Caki2 (cell line): ENCODE results near the gene THBD. TPM values are rescaled to one million over a fixed set of nuclear protein-coding genes. Genes with fewer than 3 reads are reported as not detected.

Experiments used
- DNase-seq: peaks from one replicate; pipeline ENCODE4 v3.0.0-alpha.2; 2015; ENCODE audit warnings: low read depth
- in situ Hi-C: cut with HindIII; loops from 2 replicates; pipeline ENCODE4 v1.10.0; 2016; ENCODE audit warnings: low sequenced_read_pairs, low pct_unique_long_range_greater_than_20kb, mixed read lengths
- total RNA-seq: library from RNA; depleted of rRNA; stranded (reverse); fragments of >200 nt; shearing (Covaris generic); gene quantifications from 2 replicates; pipeline ENCODE4 v1.2.3, GENCODE V29; 2014; ENCODE audit warnings: low replicate concordance

The THBD gene
- total RNA-seq, 1 experiment from 2014 or later, result 15.7 TPM

DNA sequence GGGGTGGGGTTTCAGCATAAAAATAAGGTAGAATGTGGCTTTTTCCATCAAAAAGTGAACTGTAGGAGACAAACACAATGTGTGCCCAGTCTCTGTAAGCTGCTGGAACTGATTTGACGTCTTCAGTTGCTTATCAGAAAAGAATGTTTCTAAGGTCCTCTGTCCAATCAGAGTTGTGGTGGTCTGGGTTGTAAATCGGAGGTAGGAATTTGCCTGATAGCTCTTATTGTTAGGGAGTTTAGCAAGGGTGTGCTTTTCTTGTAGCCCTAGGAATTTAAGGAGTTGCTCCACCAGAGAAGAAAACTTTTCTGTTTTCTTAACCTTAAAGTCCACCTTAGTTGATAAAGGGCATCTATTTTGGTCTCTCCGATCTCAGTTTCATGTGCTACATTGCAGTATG lies 24.8 kb downstream of the THBD start:
- in situ Hi-C loops, result no loop called here
- DNase-seq, result no peak

DNA sequence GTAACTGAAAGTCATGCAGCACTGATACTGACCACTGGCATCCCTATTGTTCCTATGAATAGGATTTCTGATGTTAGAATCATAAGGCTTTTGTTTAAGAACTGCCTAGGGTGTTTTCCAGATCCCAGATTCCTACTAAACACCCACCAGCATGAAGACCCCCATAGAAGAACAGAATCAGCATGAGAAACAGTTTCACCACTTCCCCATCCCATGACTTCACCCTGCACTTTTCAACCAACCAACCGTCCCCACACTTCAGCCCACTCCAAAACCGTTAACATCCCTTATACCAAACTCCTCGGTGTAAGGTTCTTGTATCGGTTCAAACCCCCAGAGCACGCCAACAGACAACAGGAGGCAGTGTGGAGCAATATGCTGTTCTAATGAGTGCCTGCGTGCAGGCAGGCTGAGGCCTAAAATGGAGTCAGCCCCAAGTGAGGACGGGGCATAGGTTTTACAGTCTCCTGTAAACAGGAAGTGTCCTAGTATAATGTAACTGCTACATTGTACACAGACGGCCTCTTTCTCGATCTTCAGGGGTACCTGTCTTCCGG lies 25.8 kb downstream of the THBD start:
- no peak for DNase-seq
- in situ Hi-C loops, result no loop called here

DNA sequence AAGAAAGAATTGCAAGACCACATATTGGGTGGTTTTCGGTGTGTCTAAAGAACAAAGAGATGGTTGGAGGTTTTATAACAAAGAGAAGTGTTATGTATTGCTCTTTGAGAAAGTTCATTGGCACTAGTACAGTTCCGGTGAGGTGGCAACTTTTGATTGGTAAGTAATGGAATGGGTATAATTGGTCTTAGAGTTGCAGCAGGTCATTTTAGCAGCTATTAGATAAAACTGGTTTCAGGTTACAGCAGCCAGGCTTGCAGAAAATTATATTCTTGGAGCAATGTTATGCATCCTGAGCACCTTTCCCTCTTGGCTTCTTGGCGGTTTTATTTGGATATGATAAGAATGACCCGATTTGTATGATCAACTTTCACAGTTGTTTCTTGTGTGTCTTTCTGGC lies 26.6 kb downstream of the THBD start:
- in situ Hi-C loops, result no loop called here
- DNase-seq, result no peak

DNA sequence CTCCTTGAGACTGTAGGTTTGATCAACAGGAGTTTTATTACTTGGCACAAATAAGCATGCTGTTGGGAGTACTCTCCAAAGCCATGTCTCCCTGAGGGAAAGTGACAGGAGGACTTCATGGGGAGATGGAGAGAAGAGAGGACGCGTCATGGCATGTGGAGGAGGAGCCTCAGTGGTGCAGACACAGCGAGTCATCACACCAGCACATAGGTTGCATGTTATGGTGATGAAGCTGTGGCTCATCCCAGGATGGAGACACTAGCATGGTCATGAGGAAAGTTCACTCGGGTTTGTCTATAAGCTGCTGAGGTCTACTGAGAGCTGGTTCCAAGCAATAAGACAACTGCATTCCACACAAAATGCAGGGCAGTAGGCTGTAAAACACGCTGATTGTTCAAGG lies 27.5 kb downstream of the THBD start:
- in situ Hi-C loops, result no loop called here
- no peak for DNase-seq

DNA sequence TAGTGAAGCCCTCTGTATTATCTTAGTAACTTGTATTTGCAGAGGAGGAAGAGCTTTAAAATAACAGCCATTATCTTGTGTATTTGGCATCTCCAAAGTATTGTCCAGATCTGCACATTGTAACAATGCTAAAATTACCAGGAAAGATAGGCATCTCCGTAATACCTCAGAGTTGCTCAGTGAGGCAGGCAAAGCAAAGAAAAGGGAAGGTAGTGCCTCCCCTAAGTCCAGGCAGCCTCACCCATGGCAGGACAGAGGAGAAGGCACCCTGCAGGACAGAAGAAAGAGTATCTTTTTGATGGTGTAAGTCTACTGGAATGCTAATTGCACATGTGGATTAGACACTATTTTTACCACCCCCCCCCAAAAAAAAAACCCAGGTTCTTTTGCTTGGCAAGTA lies 27.9 kb downstream of the THBD start:
- in situ Hi-C loops, result no loop called here
- no peak for DNase-seq

DNA sequence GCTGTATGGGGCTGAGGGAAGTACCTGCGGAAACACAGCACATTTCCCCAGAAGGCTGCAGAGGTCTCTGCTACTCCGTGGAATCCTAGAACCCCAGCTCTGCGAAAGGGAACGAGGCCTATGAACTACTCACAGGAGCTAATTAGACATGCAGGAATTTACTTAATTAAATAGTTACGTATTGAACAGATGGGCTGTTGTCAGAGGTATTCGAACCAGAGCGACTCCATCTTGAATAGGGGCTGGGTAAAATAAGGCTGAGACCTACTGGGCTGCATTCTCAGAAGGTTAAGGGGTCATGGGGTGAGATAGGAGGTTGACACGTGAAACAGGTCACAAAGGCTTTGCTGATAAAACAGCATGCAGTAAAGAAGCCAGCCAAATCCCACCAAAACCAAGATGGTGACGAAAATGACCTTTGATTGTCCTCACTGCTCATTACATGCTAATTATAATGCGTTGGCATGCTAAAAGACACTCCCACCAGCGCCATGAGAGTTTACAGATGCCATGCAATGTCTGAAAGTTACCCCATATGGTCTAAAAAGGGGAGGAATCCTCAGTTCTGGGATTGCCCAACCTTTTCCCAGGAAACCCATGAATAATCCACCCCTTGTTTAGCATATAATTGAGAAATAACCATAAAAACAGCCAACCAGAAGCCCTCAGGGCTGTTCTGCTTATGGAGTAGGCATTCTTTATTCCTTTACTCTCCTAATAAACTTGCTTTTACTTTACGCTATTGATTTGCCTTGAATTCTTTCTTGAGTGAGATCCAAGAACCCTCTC lies 29.0 kb downstream of the THBD start:
- no peak for DNase-seq
- in situ Hi-C loops, result no loop called here

DNA sequence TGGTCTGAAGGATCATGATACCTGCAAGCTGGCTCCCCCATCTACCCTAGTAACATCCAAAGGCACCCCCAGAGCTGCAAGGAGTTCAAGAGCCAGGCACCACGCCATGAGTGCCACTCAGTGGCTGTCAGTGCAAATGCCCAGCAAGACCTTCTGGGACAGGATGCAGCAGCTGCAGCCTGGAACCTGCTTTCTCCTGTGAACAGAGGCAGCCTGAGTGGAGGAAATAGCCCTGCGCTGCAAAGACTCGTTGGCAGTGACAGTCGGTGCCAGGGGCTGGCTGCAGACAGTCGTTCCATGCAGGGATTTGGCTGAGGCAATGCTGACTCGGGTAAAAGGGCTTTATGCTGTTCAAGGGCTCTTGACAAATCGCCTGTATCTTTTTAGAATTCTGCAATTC lies 30.1 kb downstream of the THBD start:
- in situ Hi-C loops, result no loop called here
- no peak for DNase-seq

DNA sequence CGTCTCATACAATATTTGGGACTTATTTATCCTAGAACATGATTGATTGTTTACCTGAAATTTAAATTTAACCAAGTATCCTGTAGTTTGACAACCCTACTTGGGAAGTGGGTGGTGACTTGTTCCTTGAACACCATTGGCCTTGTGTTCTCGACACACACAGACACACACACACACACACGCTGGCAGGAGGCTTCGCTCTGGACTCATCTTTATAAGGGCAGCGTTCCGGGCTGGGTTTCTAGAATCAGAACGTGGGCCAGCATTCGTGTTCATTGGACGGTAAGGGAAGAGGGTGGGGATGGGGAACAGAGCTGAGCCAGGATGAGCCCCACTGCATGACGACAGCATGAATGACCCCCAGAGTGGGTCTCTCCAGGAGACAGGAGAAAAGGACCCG lies 30.5 kb downstream of the THBD start:
- in situ Hi-C loops, result no loop called here
- DNase-seq, result no peak

DNA sequence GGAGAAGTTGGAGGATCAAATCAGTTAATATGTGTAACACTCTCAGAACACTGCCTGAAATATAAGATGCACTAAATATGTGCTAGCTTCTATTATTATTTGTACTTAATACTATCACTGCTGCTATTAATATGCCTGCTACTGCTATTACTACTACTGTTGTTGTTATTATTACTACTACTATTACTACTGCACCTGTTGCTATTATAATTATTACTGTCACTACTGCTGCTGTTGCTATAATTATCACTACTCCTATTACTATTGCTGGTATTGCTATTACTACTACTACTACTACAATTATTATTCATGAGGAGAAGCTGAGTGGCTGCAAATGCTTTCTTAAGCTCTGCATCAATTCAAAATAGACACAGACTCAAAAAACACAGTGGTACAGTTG lies 31.0 kb downstream of the THBD start:
- DNase-seq, result no peak
- in situ Hi-C loops, result no loop called here

DNA sequence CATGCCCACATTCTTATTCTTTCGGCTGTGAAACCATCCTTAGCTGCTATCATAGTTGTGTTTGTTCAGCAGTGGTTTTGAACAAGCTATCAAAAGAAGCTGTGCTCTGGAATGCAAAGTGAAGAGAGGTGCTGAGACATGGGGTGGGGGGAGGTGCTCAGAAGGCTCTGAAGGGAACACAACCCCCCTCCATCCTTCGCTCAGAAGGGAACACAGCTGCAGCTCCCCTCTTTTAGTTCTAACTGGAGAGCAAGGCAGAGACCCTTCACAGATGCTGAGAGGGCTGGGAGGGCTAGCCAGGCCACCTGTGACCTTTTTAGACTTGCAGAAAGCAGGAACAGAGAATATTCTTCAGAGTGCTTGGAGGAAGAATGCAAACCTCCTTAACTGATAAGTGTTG lies 32.0 kb downstream of the THBD start:
- in situ Hi-C loops, result no loop called here
- DNase-seq, result no peak

DNA sequence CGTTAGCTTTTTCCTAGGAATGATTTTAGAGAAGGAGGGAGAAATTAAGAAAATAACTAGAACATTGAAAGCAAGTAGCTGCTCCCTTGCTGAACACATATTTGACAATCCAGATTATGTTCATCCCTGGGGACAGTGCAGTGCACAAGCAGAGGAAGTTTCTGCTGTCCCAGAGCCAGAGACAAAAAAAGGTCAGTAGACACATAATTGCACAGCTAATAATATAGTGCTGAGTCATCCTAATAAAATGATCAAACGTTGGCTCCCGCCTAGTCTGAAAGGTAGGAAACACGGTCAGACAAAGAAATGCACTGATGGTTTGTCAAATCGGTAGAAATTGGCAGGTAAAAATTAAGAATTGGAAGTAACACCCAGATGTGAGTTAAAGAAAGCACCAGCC lies 36.0 kb downstream of the THBD start:
- DNase-seq, result no peak
- in situ Hi-C loops, result no loop called here

DNA sequence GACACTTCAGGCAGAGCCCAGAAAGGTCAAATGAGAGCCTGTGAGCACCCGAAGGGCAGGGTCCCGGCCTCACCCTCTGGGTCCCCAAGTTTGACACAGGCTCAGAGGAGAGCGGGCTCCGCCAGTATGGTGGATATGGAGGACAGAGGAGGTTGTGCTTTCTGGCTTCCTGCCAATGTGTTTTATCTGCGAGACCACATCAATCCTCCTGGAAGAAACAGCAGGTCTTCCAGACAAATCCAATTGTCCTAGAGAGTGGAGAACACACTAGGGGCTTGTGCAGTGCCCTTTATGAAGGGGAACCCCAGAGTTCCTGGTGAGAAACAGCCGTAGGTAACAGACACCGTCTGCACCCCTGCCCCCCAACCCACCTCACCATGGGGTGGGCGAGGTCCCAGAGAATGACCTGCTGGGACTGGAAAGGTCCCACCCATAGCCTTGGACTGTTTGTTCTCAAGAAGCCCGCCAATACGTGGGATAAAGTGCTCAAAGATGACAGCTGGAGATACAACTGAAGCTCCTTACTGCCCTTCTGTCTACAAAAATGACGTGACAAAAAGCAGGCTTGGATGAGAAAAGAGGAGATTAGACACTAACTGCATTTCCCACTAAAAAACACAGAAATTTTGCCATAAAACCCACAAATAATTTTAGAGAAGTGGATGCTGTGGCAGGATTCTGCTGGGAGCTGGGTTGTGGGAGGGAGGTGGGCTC lies 38.3 kb downstream of the THBD start:
- no peak for DNase-seq
- in situ Hi-C loops, result no loop called here

DNA sequence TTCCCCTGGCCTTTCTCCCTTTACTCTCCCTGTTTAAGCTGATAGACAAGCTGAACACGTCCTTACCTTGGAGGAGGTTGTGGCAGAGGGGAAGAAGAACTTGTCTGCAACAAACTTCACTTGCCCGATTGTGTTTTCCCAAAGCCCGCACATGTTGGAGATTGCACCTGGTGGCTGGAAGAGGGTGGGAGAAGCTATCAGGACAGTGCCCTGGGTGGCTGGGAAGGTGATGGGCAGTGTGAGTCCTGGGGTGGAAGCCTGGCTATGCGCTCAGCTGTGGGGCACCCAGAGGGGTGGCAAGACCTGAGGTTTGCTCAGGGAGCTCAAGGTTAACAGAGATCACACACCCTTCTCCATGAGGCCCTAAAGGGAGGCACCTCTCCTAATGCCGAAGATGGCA lies 39.4 kb downstream of the THBD start:
- in situ Hi-C loops, result no loop called here
- DNase-seq, result no peak

DNA sequence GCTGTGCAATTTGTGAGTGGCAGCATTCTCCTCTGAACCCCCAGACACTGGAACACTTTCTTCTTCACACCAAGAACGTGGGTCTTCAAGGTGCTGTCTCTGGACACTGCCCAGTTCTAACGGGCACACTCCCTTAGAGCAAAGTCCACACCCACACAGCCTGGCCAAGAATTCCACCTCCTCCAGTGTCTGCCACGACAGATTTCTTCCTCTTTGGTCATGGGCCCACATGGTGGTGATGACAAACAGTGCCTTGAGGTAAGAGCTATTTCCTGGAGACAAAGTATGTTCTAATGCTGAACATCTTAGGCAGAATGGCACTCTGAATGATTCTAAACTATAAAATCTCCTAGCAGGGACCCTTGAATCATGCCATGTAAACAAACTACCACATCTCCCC lies 39.8 kb downstream of the THBD start:
- no peak for DNase-seq
- in situ Hi-C loops, result no loop called here

DNA sequence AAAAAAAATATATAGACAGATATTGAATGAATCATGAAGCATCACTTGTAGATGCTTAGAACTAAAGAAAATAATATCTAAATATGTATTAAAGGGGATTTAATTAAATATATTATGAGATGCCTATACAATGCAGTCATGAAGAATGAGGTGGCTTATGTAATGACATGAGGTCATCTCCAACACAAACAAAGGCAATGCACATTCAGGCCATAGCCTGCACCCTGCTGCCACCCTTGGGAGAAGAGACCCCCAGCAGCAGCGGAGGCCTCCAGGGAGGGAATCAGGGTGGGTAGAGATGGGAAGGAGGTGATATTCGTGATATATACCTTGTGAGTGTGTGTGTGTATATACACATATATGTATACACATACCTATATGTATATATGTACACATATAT lies 40.8 kb downstream of the THBD start:
- in situ Hi-C loops, result no loop called here
- no peak for DNase-seq

DNA sequence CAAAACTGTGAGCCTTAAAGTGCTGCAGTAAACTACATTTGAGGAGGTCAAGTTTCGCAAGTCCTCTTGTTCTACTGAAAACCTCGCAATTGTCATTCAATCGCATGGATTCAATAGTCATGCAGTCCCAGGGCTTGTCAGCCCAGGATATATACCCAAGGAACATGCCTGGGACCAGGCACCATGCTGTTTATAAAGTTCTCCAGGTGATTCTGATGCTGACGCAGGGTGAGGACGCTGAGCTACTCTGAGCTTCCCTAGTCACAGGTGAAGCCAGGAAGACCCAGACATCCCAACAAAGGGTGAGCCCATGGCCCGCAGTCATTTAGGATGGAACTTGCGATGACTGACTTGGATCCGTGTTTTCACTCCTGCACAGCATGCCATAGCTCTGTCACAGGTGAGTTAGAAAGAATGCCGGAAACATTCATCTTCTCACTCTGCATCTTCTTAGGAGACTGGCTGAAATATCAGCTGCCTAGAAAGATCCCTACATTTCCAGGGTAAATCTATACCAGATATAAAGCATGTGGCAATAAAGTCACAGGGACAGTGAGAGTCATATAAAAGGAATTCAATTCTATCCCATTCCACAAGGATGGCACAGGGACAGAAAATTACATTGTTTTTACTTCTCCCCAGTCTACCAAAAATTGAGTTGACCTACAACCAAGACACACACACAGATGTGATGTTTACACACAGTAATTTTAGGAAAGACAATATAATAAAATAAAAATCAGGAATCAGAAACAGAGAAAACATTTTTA lies 41.4 kb downstream of the THBD start:
- in situ Hi-C loops, result no loop called here
- DNase-seq, result no peak

DNA sequence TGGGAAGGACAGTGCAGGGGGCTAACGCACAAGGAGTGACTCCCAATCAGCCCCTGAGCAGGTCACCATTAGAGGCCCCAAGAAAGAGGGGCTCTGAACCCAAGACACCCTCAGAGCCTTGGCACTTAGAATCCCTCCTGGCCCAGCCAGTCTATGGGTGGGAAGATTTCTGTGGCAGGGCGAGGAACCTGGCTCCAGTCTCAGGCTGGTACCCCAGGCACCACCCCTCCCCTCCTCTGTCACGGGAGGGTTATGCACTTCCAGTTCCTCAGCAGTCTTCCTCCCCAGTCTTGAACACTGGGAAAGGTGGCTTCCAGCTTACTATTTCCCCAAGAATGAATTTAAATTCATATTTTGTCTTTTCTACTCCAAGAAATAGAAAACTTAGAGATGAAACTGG lies 42.0 kb downstream of the THBD start:
- no peak for DNase-seq
- in situ Hi-C loops, result no loop called here

DNA sequence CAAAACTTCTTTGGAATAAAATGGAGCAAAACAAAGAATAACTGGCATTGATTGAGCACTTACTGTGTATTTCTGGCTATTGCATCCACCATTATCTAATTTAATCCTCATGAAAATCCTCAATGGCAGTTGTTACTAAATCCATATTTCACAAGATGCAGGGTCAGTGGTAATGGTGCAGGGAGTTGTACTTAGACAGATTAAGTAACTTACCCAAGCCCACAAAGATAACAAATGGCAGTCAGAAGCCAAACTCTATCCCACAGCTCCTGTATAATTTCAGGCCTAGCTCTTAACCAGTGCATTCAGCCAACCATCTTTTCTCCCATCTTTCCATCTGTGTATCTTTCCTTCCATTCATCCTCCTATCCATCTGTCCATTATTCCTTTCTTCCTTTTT lies 43.7 kb downstream of the THBD start:
- DNase-seq, result no peak
- in situ Hi-C loops, result no loop called here

DNA sequence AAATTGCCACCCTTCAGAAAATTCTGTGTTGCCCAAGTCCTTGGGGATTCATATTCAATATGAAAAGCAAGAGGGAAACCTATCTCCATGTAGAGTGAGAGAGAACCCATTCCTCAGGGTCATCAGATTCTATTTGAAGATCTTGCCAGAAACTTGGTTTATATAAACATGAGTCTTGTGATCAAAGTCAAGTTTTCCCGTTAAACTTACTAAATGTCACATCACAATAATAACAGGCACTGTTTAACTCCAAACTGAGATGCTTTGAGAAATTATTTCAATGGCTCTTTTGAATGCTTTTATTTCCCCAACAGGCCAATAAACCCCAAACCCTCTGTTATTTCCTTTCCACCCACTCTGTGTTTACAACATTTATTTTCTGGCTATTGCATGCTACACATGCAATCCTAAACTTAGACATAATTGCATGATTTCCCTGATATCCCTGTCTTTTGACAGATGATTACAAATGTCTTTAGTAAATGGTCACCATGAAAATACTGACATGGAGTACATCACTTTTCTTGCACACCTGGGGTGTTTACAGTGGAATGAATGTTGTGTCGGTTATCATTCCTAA lies 45.5 kb downstream of the THBD start:
- DNase-seq, result no peak
- in situ Hi-C loops, result no loop called here
